SK-N-SH (cell line): Measurements from ENCODE around the gene LPP.

Experiments
- CTCF ChIP-seq: fragments of 200-600 bp; sonication (generic); IDR thresholded peaks from 2 replicates; pipeline ENCODE4 v1.6.1; 2017; ENCODE audit warnings: antibody characterized with exemption, mild to moderate bottlenecking, moderate library complexity
- ELF1 ChIP-seq: IDR thresholded peaks from 2 replicates; pipeline ENCODE4 v1.4.0; 2012
- EP300 ChIP-seq, 2 experiments: IDR thresholded peaks; 2 replicates each; pipeline versions ENCODE4 v1.4.0 to v1.6.1; 2012; ENCODE audit warnings: borderline replicate concordance in 1 of 2, low read depth in 1 of 2, low read length in 1 of 2
- EZH2phosphoT487 ChIP-seq: fragments of 200-600 bp; sonication (generic); IDR thresholded peaks from 2 replicates; pipeline ENCODE4 v1.6.1; 2017; ENCODE audit warnings: low read depth, mixed run types, mild to moderate bottlenecking, antibody characterized with exemption, moderate library complexity, borderline replicate concordance
- FOXJ3 ChIP-seq: sonication (generic); formaldehyde crosslinking; IDR thresholded peaks from 2 replicates; pipeline ENCODE4 v1.5.1; 2020; ENCODE audit warnings: mild to moderate bottlenecking, missing genetic modification reagents
- POLR2AphosphoS5 ChIP-seq: IDR thresholded peaks from 2 replicates; pipeline ENCODE4 v1.6.1; 2012; ENCODE audit warnings: low read depth, low read length
- RCOR1 ChIP-seq: fragments of 150-350 bp; IDR thresholded peaks from 2 replicates; pipeline ENCODE4 v1.6.1; 2017; ENCODE audit warnings: antibody characterized with exemption, low read length
- RXRA ChIP-seq: IDR thresholded peaks from 2 replicates; pipeline ENCODE4 v1.4.0; 2012; ENCODE audit warnings: low read depth, mild to moderate bottlenecking, borderline replicate concordance
- SIN3A ChIP-seq: IDR thresholded peaks from 2 replicates; pipeline ENCODE4 v1.6.1; 2012; ENCODE audit warnings: low read depth, mild to moderate bottlenecking, low read length, moderate library complexity, borderline replicate concordance
- YY1 ChIP-seq: IDR thresholded peaks from 2 replicates; pipeline ENCODE4 v1.4.0; 2012; ENCODE audit warnings: low read depth, mild to moderate bottlenecking
- TF ChIP-seq, protein P1 (sequence below): IDR thresholded peaks from 2 replicates; pipeline ENCODE4 v1.4.0; 2012; ENCODE audit warnings: low read depth

DNA sequence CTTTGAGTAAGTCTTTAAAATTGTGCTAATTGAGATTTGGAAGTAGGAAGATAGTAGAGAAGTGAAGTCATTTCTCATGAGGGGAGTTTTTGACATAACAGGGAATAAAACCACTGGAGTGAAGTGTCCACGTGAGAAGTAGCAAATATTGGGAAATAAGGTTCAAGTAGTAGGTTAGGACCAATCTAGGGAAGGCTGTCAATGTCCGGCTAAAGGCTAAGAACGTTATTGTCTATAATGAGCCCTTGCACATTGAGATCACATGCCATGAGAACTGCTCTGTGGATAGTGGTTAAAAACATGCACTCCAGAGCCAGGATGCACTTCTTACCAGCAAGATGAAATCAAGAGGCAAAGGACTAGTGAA is 557.9 kb downstream of the LPP start:
- no peak for TF ChIP-seq CTCF
- TF ChIP-seq SIN3A = no peak
- TF ChIP-seq YY1 = no peak
- no peak for TF ChIP-seq POLR2AphosphoS5
- no peak for TF ChIP-seq RCOR1
- no peak for TF ChIP-seq EP300 (IDR thresholded peaks at IDR 0.05; ENCODE audit: borderline replicate concordance in 1 of 2, low read depth in 1 of 2, low read length in 1 of 2)
- no peak for TF ChIP-seq FOXJ3 (CRISPR knock-in tag)
- no peak for TF ChIP-seq RXRA
- TF ChIP-seq, protein P1, sequence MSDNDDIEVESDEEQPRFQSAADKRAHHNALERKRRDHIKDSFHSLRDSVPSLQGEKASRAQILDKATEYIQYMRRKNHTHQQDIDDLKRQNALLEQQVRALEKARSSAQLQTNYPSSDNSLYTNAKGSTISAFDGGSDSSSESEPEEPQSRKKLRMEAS = no peak
- no peak for TF ChIP-seq EZH2phosphoT487
- TF ChIP-seq ELF1 = no peak
